MCF 10A (cell line): ENCODE results near the gene REV3L. TPM values are rescaled to one million over a fixed set of nuclear protein-coding genes. Genes with fewer than 3 reads are reported as not detected.

Experiments
- BruUV-seq: library from RNA; stranded (reverse); fragments of 400-500 nt; replicated peaks from 2 replicates; lab custom pipeline; 2021; lab: Mats Ljungman, UMichigan
- CTCF ChIA-PET: fragments of 300-600 bp; sonication (Branson Sonifier 250); formaldehyde crosslinking; extraction: SDS; loops from one replicate; lab custom pipeline; 2021; ENCODE audit warnings: antibody characterized with exemption, inconsistent platforms; lab: Yijun Ruan, JAX
- POLR2A ChIA-PET: fragments of 300-600, 350-650 bp; sonication (Branson Sonifier 250); formaldehyde crosslinking; extraction: SDS; loops from one replicate; lab custom pipeline; 2020; ENCODE audit warnings: antibody characterized with exemption, inconsistent platforms; lab: Yijun Ruan, JAX
- DNase-seq: peaks from one replicate; pipeline ENCODE4 v3.0.0-alpha.2; 2018; ENCODE audit not compliant: unreplicated experiment
- H3K27ac Mint-ChIP-seq: one replicate; pipeline ENCODE4 v1.8.0; 2022; ENCODE audit warnings: mild to moderate bottlenecking, low read depth, mixed read lengths; ENCODE audit not compliant: unreplicated experiment
- H3K27me3 Mint-ChIP-seq: one replicate; pipeline ENCODE4 v1.8.0; 2022; ENCODE audit warnings: mixed read lengths; ENCODE audit not compliant: insufficient read depth, unreplicated experiment
- H3K36me3 Mint-ChIP-seq: one replicate; pipeline ENCODE4 v1.8.0; 2022; ENCODE audit warnings: mild to moderate bottlenecking, moderate library complexity, mixed read lengths; ENCODE audit not compliant: insufficient read depth, unreplicated experiment
- H3K4me1 Mint-ChIP-seq: one replicate; pipeline ENCODE4 v1.8.0; 2022; ENCODE audit warnings: mixed read lengths; ENCODE audit not compliant: insufficient read depth, unreplicated experiment
- H3K4me3 Mint-ChIP-seq: one replicate; pipeline ENCODE4 v1.8.0; 2022; ENCODE audit warnings: mild to moderate bottlenecking, moderate library complexity, mixed read lengths; ENCODE audit not compliant: unreplicated experiment
- H3K9me3 Mint-ChIP-seq: one replicate; pipeline ENCODE4 v1.8.0; 2022; ENCODE audit warnings: mixed read lengths; ENCODE audit not compliant: unreplicated experiment
- CTCF ChIP-seq: fragments of 200-600 bp; IDR thresholded peaks from one replicate; pipeline ENCODE4 v1.8.0; 2022; ENCODE audit warnings: antibody characterized with exemption, mild to moderate bottlenecking; ENCODE audit not compliant: unreplicated experiment
- intact Hi-C: fragments of 100-400 bp; cut with micrococcal nuclease; formaldehyde crosslinking; loops from 2 replicates; pipeline ENCODE4 v1.14.1; 2022
- total RNA-seq: library from RNA; stranded (reverse); gene quantifications from 2 replicates; pipeline ENCODE4 v1.2.3, GENCODE V29; 2022

The REV3L gene
- total RNA-seq, 1 experiment from 2014 or later, result 31.2 TPM

- Mint-ChIP-seq H3K4me3 (no peak overlapping the region), H3K36me3 (peaks cover 24% of the 10 kb centered on the region), H3K27ac (no peak overlapping the region), H3K9me3 (no peaks in the 10 kb centered on the region), H3K27me3 (no peaks in the 10 kb centered on the region), H3K4me1 (no peaks in the 10 kb centered on the region)
- intact Hi-C loops, result no loop called here
- no peak for DNase-seq
- no TSS peak for BruUV-seq
- no peak for TF ChIP-seq CTCF
- ChIA-PET POLR2A (no interaction called here), CTCF (interaction anchor here (0.6 to 0.7 kb wide), 2 partner anchors 24 to 659 kb away, joined by 3 to 4 read pairs; a partner anchor contains a TSS)
Measured at GRCh38 chr6:111283707-111284106, 199.3 kb downstream of the REV3L start.

GRCh38 chr6:111282515-111282914, 200.5 kb downstream of the REV3L start:
- no peak for DNase-seq
- intact Hi-C loops, result no loop called here
- no peaks in the 10 kb centered on the region for H3K4me1 Mint-ChIP-seq
- no peaks in the 10 kb centered on the region for H3K27me3 Mint-ChIP-seq
- CTCF ChIA-PET, result no interaction called here
- POLR2A ChIA-PET, result no interaction called here
- TF ChIP-seq CTCF, result no peak
- H3K9me3 Mint-ChIP-seq, result no peaks in the 10 kb centered on the region
- BruUV-seq, result no TSS peak
- peaks cover 36% of the 10 kb centered on the region for H3K36me3 Mint-ChIP-seq
- H3K4me3 Mint-ChIP-seq, result no peak overlapping the region
- no peak overlapping the region for H3K27ac Mint-ChIP-seq

- no peaks in the 10 kb centered on the region for H3K4me1 Mint-ChIP-seq
- peaks cover 51% of the 10 kb centered on the region for H3K36me3 Mint-ChIP-seq
- H3K4me3 Mint-ChIP-seq, result no peak overlapping the region
- POLR2A ChIA-PET, result no interaction called here
- no peak overlapping the region for H3K27ac Mint-ChIP-seq
- BruUV-seq, result no TSS peak
- TF ChIP-seq CTCF, result no peak
- CTCF ChIA-PET, result interaction anchor here (1.7 kb wide), 1 partner anchor 21 kb away, joined by 6 read pairs; a partner anchor contains a TSS
- DNase-seq, result no peak
- no peaks in the 10 kb centered on the region for H3K27me3 Mint-ChIP-seq
- intact Hi-C loops, result no loop called here
- no peaks in the 10 kb centered on the region for H3K9me3 Mint-ChIP-seq
Measured at GRCh38 chr6:111280445-111280955, 202.5 kb downstream of the REV3L start.

GRCh38 chr6:111278731-111279130, 204.3 kb downstream of the REV3L start:
- Mint-ChIP-seq H3K9me3 (peaks cover 10% of the 10 kb centered on the region), H3K27me3 (no peaks in the 10 kb centered on the region), H3K36me3 (peaks cover 56% of the 10 kb centered on the region), H3K27ac (no peak overlapping the region), H3K4me1 (no peaks in the 10 kb centered on the region), H3K4me3 (no peak overlapping the region)
- no TSS peak for BruUV-seq
- no peak for DNase-seq
- no peak for TF ChIP-seq CTCF
- intact Hi-C loops, result no loop called here
- POLR2A ChIA-PET, result no interaction called here
- CTCF ChIA-PET, result interaction anchor here (0.7 kb wide), 1 partner anchor 212 kb away, joined by 3 read pairs; no protein-coding TSS in a partner anchor
